ENCODE measurements around the gene HECTD4.

DNA sequence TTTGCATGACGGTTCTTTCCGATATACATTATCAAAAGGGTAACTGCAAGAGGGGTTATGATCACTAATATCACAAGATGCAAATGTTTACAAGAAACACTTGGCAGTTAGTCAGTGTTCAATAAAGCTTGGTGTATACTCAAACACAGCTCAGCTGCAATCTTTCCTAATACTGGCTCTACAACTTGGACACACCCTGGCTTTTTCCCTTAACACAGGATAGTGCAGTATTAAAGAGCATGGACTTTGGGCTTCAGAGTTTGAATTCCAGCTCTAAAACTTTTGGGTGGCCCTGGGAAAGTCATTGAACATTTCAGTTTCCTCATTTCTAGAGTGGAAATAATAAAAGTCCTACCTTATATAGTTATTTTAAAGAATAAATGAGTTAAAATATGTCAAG, 107.0 kb downstream of the HECTD4 start:
- TF ChIP-seq EZH2 (IDR thresholded peaks at IDR 0.05; ENCODE audit: low read depth), result no peak
- TF ChIP-seq, protein P1, sequence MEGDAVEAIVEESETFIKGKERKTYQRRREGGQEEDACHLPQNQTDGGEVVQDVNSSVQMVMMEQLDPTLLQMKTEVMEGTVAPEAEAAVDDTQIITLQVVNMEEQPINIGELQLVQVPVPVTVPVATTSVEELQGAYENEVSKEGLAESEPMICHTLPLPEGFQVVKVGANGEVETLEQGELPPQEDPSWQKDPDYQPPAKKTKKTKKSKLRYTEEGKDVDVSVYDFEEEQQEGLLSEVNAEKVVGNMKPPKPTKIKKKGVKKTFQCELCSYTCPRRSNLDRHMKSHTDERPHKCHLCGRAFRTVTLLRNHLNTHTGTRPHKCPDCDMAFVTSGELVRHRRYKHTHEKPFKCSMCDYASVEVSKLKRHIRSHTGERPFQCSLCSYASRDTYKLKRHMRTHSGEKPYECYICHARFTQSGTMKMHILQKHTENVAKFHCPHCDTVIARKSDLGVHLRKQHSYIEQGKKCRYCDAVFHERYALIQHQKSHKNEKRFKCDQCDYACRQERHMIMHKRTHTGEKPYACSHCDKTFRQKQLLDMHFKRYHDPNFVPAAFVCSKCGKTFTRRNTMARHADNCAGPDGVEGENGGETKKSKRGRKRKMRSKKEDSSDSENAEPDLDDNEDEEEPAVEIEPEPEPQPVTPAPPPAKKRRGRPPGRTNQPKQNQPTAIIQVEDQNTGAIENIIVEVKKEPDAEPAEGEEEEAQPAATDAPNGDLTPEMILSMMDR (conservative IDR thresholded peaks at IDR 0.05), result no peak

Measured in PC-9 (cell line).